ENCODE measurements around the gene C1orf21.
A peak's percentile ranks its signal among the peaks of the same experiment; 100 is the strongest.

Gene C1orf21

GRCh38 chr1:184416481-184416880 lies 29.7 kb downstream of the C1orf21 start:
- no peak for DNase-seq (ENCODE audit: low spot score)

DNA sequence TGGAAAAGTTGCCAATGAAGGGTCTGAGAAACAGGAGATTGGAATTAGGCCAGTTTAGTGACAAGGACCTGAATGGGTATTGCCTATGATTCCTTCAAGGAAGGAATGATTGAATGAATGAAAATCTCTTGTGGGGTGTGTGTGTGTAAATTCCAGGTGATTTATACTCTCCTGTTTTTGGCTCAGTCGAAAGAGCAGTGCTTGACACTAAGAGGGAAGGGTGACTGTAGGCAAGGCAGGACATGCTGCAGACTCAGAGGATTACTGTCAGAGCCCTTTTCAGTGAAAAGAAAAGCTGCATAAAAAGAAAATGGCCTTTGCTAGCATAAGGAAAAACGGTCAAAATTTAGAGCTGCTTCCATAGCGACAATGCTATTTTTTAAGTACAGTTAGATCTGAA lies 30.1 kb downstream of the C1orf21 start:
- DNase-seq (ENCODE audit: low spot score), result no peak

DNA sequence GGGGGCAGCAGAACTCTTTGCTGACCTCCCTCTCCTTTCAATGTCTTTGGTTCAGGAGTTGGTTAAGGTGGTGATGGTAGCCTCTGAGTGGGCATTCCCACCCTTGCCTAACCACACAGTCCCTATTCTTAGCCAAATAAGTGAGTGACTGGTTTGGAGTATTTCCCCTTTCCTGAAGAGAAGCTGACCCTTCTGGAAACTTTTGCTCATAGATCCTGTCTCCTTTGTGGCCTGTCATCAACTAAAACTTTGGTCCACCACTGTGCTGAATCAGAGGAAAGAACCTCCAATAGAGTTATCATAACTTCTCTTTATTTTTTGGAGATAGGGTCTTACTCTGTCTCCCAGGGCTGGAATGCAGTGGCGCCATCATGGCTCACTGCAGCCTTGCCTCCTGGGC lies 31.1 kb downstream of the C1orf21 start:
- no peak for DNase-seq (ENCODE audit: low spot score)

DNA sequence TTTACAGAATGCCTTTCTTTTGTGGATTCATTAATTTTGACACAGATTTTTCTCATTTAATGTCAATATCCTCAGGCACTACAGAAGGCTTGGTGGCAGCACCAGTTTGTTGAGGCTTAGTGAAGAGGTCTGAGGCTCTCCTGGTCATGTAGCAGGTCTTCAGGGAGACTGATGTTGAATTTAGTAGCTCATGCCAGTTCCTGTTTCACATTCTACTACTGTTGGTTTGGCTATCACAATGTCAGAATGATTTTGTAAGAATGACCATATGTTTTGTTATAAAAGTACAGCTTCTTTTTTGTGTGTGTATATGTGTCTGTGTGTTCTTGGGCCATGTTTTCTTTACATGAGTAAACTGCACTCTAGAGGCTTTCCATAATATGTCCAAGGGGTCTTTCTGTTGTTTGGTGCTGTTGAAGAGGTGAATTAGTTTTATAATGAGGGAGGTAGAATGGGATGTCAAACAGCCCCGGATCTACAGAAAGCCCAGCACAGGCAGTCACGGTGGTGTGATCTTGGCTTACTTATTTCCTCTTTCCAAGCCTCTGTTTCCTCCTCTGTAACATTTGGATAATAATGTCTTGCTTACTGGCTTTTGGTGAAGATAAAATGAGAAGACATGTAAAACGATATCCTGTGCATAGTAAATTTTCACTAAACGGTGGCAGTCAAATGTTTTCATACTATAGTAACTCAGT lies 32.0 kb downstream of the C1orf21 start:
- DNase-seq (ENCODE audit: low spot score), result no peak

- peak; percentile 34 for DNase-seq (ENCODE audit: low spot score)
Observed at GRCh38 chr1:184419350-184420161, 32.7 kb downstream of the C1orf21 start.

DNA sequence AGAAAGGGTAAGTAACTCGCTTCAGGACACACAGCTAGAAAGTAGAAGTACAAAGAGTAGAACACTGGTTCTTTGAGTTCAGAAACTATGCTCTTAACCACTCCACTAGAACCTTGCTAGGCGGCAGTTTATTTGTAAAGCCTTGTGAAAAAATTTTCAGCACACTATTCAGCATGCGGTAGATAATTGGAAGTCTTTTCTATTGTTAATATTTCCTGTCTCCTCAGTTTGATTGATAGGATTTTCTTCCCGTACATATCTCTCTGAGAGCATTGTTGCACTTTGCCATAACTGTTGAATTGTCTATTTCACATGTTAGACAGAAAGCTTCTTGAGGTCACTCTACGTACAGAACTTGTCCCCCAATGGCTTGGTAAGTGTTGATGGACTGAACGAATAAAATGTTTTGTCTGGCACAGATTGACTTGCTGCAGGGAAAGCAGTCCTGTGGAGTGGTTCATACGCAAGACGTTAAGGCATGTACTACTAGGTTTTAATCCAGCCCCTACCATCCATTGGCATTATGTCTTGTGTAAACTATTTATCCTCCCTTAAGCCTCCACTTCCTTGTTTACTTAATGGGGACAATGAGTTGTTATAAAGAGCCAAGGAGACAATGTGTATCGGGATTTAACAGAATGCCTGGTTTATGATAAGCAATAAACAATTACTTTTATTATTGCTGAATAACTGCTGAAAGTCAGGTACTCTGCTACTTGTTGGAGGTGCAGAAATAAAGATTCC lies 35.8 kb downstream of the C1orf21 start:
- peak; percentile 35 for DNase-seq (ENCODE audit: low spot score)

GRCh38 chr1:184423649-184424048 lies 36.8 kb downstream of the C1orf21 start:
- no peak for DNase-seq (ENCODE audit: low spot score)

- DNase-seq (ENCODE audit: low spot score), result no peak
Observed at GRCh38 chr1:184424157-184424556, 37.3 kb downstream of the C1orf21 start.

DNA sequence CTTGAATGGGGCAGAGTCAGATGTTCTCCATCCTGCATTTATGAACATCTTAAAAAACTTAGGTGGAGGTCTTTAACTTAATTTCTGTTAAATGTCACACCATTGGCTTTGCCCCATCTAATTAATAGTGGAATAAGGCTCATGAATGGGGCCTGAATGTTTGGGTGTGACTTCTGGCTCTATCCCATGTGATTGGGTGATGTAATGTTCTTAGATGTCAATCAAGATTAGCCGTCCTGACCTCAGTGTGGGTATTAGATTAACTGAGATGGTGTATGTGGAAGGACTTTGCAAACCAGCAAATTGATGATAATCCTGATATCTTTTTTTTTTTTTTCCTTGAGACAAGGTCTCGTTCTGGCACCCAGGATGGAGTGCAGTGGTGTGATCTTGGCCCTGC lies 38.1 kb downstream of the C1orf21 start:
- no peak for DNase-seq (ENCODE audit: low spot score)

GRCh38 chr1:184425449-184426277 lies 38.8 kb downstream of the C1orf21 start:
- DNase-seq (ENCODE audit: low spot score), result peak; percentile 91

DNA sequence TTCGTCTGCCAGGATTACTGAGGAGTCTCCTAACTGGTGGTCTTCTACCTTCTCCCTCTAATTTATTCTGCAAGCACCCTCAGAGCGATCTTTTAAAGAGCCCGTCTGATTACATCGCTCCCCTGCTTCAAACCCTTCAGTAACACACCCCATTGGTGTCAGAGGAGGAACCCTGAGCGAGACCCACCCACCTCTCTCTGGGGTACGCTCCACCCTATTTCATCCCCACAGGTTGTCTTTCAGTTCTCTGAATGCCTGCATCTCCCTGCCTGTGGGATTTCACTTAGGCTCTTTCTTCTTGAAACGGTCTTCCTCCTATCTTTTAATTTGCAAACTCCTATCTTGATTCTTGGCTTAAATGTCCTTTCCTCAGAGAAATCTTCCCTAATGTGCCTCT lies 39.4 kb downstream of the C1orf21 start:
- DNase-seq (ENCODE audit: low spot score), result no peak

GRCh38 chr1:184427722-184428121 lies 40.9 kb downstream of the C1orf21 start:
- no peak for DNase-seq (ENCODE audit: low spot score)

DNA sequence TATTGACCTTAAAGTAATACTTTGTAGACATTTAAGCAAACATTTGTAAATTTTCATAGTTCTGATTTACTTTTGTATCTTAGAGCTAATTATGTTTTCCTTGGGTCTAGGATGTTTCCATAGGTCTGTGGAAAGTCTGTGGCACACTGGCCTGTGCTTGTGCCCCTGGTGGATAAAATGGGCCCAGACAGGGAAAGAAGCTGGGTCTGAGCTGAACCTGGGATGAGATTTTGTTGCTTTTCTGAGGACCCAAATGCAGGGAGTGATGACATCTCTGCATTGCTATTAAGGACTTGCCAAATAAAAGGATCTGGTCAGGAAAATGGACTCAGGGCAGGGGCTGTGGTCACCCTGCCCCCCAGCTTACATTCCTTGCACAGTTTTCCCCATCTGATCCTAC lies 41.8 kb downstream of the C1orf21 start:
- no peak for DNase-seq (ENCODE audit: low spot score)

GRCh38 chr1:184429335-184429734 lies 42.5 kb downstream of the C1orf21 start:
- no peak for DNase-seq (ENCODE audit: low spot score)

DNA sequence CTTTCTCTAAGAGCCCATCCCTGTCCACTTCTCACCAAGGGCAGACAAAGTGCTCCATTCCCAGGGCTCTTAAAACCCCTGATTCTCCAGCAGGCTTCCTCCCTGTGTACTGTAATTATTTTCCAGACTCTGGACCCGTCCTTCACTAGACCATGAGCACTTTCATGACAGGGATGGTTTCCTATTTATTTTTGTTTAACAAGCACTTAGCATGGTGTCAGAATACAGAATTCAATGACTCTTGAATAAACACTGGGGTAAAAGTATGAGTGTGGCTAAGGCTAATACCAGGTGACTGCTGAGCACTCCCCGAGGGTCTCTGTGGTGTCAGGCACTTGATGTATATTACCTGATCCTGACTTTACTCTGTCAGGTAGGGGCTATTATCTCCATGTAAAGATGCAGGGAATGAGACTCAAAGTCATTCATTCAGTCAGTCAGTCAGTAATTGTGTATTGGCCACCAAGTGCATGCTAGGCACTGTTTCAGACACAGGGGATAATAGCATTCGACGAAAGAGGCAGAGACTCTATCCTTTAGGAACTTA lies 47.2 kb downstream of the C1orf21 start:
- DNase-seq (ENCODE audit: low spot score), result no peak

GRCh38 chr1:184437291-184437690 lies 50.5 kb downstream of the C1orf21 start:
- DNase-seq (ENCODE audit: low spot score), result peak; percentile 74

DNA sequence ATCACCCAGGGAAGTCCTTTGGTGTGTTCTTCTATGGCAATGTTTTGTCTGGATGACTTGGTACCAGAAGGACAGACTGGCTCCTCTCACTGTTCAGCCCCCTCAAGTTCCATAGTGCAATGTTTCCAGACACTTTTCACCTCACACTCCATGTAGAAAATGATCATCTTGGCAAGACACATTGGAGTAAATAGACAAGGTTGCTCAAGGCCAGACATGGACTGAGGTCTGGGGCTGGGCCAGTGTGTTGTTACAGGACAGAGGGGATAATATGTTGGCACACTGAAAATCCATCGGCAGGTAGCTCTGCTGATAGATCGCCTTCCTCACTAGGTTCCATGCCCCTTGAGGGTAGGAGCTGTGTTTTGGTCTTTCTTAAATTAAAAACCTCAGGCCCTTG lies 51.5 kb downstream of the C1orf21 start:
- no peak for DNase-seq (ENCODE audit: low spot score)

DNA sequence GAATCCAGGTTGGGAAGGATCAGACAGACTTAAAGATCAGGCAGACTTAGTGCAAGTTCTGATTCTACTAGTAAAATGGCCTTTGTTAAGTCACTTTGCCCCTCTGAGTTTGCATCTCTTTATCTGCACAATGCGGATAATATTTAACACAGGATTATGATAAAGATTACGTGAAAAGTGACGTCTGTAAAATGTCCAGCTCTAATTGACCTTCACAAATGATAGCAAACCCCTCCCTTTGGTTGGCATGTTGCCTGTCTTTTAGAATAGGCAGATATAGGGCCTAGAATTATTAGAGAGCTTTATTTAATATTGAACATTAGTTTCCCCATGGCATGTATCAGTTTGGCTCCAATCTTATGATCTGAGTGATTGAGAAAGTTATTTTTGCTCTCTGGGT lies 55.4 kb downstream of the C1orf21 start:
- DNase-seq (ENCODE audit: low spot score), result no peak

GRCh38 chr1:184443201-184443600 lies 56.4 kb downstream of the C1orf21 start:
- DNase-seq (ENCODE audit: low spot score), result no peak

- no peak for DNase-seq (ENCODE audit: low spot score)
Observed at GRCh38 chr1:184443624-184444023, 56.8 kb downstream of the C1orf21 start.

DNA sequence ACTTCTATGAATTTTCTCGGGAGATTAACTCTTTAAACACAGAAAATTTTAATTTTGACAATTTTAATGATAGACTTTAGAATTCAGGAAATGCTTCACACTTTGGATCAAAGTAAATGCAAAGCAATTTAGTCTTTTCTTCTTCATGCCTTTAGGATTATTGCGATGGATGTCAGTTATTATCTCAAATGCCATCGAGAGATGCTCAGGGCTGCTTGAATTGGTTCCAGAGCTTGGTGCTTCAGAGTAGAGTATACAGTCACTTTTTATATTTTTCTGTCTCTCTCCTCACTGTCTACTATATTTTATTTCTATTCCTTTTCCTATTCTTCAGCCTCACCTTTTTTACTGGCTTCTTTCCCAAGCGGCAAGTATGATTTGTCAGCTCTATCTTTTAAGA lies 59.2 kb downstream of the C1orf21 start:
- no peak for DNase-seq (ENCODE audit: low spot score)
